CD4-positive, alpha-beta T cell treated with Interferon gamma for 1 hour (primary cell): Measurements from ENCODE around the gene SDC4.

Experiments used
- DNase-seq: peaks from one replicate; pipeline ENCODE4 v3.0.0-alpha.2; 2020

The SDC4 gene, protein sequence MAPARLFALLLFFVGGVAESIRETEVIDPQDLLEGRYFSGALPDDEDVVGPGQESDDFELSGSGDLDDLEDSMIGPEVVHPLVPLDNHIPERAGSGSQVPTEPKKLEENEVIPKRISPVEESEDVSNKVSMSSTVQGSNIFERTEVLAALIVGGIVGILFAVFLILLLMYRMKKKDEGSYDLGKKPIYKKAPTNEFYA

DNA sequence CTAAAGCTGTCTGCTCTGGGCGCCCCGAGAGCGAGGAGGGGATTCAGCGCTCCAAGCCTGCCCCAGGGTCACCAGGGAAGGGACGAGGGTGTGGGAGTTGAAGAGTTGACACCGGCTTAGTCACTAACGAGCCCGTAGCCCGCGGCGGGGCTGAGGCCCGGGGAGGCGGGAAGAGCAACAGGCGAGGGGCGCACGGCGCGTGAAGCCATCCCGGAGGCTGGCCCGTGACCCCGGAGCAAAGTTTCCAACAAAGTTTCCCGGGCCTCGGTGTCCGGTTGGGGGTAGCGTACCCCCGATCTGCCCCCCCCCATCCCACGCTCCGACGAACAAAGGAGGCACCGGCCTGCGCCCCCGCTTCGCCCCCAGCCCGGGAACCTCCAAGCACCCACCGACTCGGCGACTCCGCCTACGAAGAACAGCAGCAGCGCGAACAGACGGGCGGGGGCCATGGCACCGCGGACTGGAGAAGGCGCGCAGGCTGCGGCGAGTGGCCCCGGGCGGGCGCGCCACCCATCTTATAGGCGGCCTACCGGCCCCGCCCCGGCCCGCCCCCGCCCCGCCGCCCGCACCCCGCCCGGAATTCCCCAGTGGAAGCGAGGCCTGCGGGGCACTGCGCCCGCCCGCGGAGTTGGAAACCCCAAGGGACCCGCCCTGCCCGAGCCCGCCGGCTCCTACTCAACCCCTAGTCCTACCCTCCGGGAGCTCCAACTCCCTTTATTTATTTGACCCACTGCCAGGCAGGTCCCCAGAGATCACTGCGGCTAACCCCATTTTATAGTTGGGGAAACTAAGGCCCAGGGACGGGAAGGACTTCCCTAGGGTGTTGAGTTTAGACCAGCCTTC is at the start of gene SDC4:
Gene SDC4, minus strand, starts transcription at position 489 of the 843 bp plus-strand sequence. Its CDS starts 40 bp downstream, at position 449.
- peak; percentile 50 for DNase-seq

DNA sequence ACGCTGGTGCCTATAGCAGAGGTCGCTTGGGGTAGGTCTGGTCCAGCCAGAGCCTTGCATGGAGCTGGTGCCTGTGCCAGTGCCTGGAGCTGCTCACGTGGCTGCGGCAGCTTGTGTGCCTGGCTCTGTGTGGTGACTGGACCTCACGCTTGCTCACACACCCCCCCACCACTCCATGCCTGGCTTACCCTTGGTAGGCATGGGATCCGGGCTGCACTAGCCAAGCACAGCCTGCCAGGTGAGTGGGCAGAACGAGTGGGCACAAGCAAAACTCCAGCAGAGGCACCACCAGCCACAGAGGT is 46.8 kb upstream of the SDC4 start:
- no peak for DNase-seq

DNA sequence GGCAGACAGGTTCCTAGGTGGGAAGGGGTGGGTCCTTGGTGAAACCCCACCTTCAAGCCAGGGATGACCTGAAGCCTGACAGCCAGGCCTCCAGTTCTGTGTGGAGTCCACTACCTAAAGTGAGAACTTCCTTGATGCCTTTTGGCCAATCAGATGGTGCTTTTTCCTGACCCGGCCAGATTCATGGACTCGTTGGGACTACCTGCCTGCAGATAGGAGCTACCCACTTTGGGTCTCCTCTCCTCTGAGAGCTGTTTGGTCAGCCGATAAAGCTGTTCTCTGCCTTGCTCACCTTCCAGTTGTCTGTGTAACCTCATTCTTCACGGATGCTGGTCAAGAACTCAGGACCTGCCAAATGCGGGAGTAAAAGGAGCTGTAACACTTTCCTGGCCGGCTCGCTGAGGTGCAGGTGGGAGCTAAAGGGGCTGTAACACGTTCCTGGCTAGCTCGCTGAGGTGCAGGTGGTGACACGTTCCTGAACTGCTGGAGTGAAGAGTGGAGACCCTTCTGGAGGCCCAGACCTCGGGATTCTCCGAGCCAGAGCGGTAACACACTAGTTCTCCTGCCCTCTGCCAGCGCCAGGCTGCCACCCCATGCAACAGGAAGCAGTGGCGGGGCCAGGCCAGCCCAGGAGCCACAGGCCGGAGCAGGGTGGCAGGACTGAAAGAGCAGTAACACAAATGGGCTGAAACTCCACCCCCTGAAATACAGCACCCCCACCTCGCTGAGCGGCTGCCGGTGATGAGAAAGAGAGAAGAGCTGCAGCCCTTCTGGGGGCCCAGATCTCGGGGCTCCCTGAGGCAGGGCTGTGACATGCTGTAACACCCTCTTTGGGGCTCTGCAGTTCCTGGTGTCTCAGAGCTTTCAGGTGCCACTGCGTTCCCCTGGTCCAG is 46.2 kb upstream of the SDC4 start:
- DNase-seq, result no peak

DNA sequence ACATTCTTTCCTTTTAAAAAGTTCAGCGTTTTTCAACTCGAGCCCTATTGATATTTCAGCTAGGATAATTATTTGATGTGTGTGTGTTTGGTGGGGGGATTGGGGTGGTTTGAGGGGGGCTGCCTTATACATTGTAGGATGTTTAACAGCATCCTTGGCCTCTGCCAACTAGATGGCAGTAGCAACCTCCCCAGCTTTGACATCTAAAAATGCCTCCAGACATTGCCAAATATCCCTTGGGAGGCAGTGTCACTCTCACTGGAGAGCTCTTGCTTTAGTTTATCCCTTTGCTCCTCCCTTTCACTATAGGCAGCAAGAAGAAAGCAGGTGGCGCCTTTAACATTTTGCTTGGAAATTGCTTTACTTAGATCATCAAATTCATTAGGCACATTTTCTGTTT is 44.5 kb upstream of the SDC4 start:
- DNase-seq, result no peak

DNA sequence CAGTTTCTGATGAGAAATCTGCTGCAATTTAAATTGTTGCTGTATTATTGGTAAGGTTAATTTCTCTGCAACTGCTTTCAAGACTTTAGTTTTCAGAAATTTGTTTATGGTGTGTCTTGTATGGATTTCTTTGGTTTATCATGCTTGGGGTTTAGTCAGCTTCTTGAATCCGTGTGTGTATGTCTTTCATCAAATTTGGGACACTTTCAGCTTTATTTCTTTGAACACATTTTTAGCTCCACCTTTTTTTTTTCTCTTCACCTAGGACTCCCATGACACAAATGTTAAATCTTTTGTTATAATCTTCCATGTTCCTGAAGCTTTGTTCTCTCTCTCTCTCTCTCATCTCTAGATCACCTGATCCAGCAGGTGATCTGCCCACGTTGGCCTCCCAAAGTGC is 43.3 kb upstream of the SDC4 start:
- no peak for DNase-seq

DNA sequence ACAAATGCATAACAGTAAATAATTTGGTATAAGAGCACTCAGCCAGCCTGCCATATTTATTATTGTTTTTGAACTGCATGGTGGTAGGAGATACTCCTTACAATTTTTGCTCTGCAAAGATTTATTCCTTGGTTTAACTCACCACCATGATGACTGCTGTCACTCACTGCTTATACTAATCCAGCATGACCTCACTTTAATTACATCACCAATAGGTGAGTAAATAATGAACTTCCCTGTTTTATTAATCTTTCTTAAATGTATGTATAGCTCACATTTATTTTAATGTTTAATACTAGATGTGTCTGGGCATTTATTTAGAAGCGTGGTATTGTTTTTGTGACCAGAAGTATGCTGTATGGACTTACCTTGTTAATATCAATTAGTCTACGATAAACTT is 42.7 kb upstream of the SDC4 start:
- no peak for DNase-seq

DNA sequence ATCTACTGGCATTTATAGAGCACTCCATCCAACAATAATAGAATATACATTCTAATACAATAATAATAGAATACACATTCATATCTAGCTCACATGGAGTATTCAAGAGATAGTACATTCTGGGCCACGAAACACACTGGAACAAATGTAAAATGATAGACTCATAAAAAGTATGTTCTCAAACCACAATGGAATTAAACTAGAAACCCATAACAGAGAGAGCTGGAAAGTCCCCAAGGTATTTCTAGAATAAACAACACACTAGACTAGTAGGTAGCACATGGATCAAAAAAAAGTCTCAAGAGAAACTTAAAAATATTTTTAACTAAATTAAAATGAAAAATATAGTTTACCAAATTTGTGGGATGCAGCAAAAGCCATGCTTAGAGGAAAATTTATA is 39.0 kb upstream of the SDC4 start:
- DNase-seq, result no peak

DNA sequence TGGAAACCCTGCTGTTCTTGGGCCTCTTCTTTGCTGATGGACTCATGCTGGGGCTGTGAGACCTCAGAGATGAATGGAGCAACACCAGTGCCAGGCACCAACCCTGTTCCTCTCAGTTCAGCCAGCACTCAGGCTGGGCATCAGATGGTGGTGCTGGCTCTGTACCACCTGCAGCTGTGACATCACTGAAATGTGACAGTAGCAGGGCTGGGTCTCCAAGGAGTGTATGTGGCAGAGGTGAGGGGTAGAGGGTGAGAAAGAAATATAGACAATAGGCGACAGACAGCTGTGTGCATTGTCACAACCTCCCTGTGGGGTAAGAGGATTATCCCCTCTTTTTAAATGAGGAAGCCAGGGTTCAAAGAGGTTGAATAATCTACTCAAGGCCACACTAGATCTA is 30.0 kb upstream of the SDC4 start, which contains the start of gene TP53TG5:
Gene TP53TG5, minus strand, starts transcription at position 135 of the 400 bp plus-strand sequence. Its CDS starts 89 bp downstream, at position 46.
- DNase-seq, result no peak

DNA sequence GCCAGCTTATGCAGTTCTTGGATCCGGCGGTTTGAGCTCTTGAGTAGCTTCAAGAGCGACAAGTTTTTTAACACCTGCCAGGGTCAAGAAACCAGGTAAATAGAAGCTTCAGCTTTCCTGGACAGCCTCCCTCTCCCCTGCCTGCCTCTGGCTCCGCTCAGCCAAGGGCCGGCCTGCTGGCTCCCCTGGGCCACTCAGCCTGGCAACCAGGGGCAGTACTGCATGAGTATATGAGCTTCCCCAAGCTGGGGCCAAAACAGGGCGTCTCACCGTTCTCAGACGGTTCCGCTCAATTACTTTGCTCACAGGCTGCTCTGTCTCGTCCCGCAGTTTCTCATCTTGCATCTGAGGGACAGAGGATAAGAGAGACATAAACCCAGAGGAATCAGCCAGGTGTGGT is 29.0 kb upstream of the SDC4 start:
- DNase-seq, result no peak

DNA sequence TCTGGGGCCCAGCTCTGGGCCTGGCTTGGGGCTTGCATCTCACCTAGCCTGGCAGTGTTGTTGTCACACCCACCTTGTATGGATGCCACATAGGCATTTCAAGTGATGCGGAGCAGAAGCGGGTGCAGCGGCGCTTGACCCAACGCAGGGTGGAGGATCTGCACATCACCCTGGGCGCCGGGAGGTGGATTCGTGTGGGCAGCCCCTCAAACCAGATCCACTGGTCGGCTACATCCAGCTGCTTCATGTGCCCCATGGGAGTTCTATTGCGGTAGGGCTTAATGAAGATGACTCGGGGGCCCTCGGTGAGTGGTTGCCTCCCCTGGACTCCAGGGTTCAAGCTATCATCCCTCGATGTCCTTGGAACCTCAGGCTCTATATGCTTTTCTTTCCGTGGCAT is 26.7 kb upstream of the SDC4 start:
- DNase-seq, result no peak

DNA sequence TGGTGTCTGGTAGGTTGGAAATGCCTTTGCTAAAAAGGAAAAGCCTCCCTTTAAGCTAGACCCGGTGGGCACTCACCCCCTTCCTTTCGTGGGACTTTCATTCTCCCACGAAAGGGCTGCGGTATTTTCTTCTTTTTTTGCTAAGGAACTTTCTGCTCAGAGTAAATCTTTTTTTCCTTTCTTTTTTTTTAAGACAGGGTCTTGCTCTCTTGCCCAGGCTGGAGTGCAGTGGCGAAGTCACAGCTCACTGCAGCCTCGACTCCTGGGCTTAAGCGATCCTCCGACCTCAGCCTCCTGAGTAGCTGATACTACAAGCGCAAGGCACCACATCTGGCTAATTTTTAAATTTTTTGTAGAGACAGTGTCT is 25.9 kb upstream of the SDC4 start:
- DNase-seq, result no peak

DNA sequence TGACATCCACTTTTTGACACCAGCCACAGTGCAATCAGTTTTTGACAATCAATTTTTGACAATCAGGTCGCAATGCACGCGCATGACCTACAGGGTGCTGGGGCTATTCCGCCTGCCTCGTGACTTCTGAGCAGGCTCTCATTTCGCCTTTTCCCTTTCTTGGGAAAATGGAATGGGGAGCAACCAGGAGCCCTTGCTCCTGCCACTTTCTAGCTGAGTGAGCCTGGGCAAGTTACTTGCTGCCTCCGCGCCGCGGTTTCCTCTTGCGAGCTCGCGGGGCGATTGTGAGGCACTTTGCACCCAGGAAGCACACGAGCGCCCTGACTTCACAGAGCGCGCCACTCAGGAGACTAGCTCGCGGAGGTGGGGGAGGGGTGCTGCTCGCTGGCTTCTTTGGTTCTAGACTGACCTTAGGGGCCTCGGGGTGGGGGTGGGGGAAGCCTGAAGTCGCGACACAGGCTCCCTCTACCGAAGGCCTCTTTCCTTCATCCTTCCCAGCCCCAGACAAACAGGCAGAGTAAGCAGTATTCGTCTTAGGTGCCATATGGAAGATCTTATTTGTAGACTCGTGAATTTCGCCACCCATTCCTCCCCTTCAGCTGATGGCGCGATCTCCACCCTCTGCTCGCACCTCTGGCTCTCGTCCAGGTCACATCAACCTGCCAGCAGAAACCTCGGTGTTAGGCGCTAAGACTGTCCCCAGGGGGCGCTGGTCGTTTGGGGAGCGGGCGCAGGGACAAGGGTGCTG is 25.3 kb upstream of the SDC4 start:
- peak; percentile 87 for DNase-seq

DNA sequence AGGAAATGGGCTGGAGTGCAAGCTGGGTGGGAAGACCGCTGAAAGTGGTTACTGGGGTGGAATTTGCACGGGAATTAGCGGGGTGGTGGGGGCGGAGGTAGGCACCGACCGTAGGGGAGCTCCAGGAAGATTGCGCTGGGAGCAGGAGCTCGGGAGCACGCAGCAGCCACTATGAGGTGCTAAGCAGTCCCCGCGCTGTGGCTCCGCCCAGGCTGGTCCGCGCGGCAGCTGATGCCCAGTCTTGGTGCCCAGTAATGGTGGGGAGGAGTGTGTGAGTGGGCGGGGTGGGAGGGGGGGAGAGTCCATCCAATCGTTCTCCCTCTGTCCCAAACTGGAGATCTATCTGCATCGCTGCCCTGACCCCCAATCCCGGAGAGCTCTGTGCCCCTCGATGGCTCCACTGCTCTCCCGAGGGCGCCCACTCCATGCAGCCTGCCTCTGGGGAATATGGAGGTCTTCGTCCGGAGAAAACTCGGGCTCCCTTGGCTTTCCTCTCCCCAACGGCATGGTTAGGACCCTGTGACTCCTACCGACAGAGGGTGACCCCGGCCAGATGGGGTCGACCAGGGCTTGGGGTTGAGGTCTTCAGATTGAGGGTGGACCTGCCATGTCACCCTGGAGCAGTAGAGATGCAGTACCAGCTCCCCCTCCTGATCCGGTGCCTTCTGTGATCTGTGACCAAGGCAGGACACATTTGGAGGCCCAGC is 24.6 kb upstream of the SDC4 start:
- no peak for DNase-seq

DNA sequence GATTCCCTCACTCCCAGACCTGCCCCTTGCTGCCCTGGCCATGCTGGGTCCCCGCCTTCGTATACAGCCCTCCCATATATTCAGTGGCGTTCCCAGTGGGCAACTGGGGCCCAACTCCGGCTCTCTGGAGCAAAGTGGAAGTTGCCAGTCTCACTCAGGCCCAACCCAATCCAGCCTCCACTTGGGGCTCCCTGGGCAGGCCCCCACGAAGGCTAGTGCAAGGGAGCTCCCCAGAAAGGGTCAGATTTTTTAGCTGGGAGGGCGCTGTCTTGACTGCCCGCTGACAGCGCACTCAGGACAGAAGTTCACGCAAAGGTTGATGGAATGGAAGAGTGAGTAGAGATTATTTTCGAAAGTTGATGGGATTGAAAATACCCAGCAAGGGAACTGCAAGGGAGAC is 24.0 kb upstream of the SDC4 start:
- DNase-seq, result no peak

DNA sequence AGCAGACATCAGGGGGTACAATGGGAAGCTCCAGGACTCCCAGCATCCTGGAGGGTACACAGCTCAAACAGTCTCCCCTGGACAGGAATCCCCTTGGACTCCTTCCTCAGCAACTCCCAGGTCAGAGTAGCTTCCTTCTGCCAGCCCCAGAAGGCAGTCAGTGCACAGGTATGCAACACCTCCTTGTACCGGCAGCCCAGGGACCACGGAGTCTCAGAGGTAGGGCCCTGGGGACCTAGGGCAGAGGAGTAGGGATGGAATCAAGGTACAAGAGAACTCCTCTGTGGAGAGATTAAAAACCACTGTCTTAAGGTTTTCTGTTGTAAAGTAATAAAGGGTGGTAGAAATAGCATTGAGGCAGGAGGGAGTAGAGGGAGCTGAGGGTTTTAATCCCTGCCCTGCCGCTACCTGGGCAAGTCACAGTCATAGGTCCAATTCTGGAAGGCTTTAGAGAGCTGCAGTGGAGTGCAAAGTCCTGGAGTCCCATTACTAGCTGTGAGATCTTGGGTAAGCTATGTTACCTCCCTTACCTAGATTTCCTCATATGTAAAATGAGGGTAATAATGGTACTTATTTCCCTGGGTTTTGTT is 22.4 kb upstream of the SDC4 start:
- DNase-seq, result no peak

DNA sequence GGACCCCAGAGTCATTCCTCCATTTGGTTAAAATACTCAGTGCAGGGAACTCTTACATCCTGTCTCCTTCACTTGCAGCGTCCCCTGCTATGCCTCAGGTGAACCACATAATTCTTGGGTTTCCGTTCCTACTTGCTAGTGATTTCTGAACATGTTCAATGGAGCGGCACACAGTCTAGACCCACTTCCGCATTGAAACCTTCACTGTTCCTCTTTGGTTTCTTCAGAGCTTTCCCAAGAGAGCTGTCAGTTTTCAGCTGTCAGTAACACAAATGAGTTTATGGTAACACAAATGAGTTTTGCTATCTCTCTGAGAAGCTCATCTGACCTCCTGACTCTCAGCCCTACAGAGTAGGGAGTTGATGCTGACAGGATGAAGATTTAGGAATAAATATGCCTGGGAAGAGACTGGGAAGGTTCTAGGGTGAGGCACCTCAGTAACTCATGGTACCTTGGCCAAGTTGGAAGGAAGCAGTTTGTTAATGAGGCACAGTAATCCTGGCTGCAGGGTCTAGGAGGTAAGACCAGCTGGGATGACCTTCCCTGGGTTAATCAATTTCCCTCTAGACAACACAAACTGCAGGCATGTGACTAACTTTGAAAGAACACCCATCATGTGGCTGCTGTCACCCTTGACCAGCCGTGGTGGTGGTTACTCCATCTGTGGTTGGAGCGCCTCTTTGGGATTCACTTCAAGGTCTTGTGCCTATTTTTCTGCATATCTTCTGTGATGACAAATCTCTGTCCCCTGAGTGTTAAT is 20.2 kb upstream of the SDC4 start:
- peak; percentile 71 for DNase-seq

DNA sequence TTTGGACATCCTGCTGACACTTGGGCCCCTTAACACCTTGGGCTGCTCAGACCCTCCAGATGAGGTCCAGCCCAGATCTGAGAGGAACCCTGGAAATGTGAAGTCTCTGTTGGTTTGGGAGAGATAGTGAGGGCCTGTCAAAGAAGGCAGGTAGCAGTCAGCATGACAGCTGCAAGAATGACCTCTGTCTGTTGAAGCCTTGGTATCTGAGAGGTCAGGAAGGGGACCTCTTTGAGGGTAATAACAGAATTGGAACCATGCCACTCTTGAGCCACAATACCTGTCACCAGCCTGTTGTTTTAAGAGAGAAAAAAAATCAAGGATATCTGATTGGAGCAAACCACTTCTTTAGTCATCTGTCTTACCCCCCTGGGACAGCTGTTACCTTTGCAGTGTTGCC is 18.9 kb upstream of the SDC4 start:
- DNase-seq, result no peak

DNA sequence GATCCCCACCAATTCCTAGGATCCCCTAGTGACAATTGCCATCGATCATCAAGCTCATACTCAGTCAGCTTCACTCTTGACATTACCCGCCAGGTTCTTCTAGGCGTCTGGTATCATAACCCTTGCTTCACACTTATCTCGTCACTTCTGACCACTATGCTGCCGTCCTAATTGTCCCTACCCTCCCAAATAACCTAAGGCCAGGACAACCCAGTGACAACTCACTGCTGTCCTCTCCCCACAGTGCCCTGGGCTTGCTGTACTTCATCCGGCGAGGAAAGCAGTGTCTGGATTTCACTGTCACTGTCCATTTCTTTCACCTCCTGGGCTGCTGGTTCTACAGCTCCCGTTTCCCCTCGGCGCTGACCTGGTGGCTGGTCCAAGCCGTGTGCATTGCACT is 18.4 kb upstream of the SDC4 start:
- DNase-seq, result no peak

DNA sequence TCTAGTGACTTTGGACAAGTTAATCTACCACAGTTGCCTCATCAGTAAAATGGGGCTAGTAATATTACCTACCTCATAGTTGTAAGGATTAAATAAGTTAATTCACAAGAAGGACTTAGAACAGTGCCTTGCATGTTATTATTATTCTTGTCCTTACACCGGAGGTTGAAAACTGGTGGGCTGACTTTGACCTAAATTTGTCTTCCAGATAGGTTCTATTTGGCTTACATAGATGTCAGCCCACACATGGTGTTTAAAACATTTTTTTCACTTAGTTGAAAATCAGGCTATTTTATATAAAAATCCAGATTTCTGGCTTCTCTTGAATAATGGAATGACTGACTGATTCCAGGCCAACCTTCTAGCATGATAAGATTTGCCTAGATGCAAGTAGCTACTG is 18.0 kb upstream of the SDC4 start:
- DNase-seq, result no peak

DNA sequence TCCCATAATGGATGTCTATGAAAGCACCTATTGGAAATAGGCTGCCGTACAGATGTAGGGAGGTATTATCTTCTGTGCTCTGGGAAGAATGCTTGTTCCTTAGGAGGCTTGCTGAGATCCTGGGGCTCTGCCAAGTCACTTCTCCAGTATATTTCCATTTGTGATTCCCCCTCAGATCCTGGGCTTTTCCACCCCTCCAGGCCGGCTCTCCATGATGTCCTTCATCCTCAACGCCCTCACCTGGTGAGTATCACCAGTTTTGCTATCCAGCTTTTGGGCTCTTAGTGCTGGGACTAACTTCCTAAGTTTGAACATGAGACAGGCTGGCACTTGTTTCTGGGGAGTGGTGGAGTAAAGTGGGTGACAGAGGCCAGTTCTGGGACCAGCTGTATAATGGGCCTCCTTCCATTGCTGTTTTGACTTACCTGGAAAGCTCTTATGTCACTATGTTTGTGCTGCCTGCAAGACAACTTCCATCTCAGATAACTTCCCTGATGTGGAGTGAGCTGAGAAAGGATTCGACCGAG is 17.3 kb upstream of the SDC4 start:
- DNase-seq, result no peak
